Ovary (tissue), 3 donors: Measurements from ENCODE around the gene COL5A3.

Experiments used
- CTCF ChIP-seq, 3 donors: fragments of 450-650 bp in 2 of 3; fragments of 200-600 bp in 1 of 3; IDR thresholded peaks; one replicate each; pipeline versions ENCODE4 v1.5.1 to v1.8.0; 2016 to 2022; ENCODE audit warnings: antibody characterized with exemption in 3 of 3, mild to moderate bottlenecking in 1 of 3
- EP300 ChIP-seq: sonication (generic); formaldehyde crosslinking; IDR thresholded peaks from one replicate; pipeline ENCODE4 v1.6.1; 2017; ENCODE audit warnings: antibody characterized with exemption
- POLR2A ChIP-seq: fragments of 450-650 bp; IDR thresholded peaks from one replicate; pipeline ENCODE4 v1.6.1; 2017; ENCODE audit warnings: antibody characterized with exemption, mild to moderate bottlenecking, moderate library complexity
- donor health status: DM: no; HTN: no; CAD: no.

DNA sequence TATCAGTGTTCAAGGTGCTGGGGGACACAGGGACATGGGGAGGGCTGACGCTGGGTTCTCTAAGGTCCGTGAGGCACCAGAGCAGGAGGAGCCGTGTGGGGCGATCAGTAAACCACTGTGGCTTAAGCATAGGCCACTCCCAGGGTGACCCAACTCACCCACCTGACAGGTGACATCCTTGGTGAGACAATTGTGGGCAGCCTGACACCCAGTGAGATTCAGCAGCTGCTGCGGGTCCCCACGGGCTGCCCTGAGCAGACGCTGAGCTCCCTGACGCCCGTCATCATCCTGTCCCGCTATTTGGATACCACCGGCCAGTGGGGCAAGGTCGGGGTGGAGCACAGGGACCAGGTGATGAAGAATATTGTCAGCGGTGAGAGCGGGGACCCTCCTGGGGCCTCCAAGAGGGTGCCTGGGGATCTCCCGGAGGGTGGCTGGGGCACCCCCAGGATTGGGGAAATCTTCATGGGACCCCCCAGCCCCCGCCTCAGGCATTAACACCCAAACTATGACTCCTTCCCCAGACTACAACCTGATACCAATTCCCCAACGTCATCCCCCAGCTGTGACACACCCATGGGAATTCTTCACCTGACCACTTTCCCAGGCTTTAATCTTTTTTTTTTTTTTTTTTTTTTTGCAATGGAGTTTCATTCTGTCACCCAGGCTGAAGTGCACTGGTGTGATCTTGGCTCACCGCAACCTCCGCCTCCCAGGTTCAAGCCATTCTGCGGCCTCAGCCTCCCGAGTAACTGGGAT, 42.5 kb upstream of the COL5A3 start:
- TF ChIP-seq CTCF (IDR thresholded peaks at IDR 0.05) (no peak), EP300 (no peak), POLR2A (no peak)
